GM19035 (cell line): ENCODE measurements around the gene PER3.

ENCODE experiments used
- ATAC-seq: cut with Tn5 transposase; IDR thresholded peaks from one replicate; pipeline ENCODE4 v1.9.1; 2021; ENCODE audit not compliant: unreplicated experiment

Gene PER3

DNA sequence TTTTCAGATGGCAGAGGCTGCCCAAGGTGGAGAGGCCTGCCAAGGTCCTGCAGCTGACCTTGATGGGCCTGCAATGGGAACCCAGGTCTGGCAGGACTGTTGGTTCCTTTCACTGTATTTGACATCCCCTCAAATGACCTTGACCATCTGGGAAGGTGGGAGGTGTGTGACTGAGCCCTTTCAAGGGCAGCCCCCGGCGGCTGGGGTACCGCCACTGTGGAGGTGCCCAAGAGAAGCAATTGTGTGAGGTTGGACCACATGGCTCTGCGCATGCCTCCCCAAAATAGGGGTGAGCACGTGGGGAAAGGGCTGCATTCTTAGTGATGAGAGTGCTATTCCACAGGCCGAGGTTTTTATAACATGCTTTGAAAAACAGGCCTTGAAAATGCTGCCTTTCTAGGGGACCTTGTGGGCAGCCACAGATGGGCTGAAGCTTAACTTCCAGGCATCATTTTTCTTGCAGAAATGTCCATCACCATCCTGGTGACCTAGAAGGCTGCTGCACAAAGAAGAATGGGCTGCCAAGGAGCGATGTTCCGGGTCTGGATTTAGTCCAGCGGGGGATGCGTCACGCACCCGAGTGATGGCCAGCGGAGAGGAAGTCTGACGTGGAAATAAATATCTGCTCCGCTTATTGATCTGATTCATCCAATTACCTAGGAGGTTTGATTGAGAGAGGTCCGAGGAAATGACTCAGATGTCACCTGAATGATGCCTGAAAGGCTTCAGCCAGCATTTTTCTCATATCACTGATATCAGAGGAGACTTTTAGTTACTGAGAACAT, 85.2 kb downstream of the PER3 start:
- ATAC-seq: no peak

GRCh38 chr1:7871136-7871535, 87.0 kb downstream of the PER3 start:
- ATAC-seq: no peak

DNA sequence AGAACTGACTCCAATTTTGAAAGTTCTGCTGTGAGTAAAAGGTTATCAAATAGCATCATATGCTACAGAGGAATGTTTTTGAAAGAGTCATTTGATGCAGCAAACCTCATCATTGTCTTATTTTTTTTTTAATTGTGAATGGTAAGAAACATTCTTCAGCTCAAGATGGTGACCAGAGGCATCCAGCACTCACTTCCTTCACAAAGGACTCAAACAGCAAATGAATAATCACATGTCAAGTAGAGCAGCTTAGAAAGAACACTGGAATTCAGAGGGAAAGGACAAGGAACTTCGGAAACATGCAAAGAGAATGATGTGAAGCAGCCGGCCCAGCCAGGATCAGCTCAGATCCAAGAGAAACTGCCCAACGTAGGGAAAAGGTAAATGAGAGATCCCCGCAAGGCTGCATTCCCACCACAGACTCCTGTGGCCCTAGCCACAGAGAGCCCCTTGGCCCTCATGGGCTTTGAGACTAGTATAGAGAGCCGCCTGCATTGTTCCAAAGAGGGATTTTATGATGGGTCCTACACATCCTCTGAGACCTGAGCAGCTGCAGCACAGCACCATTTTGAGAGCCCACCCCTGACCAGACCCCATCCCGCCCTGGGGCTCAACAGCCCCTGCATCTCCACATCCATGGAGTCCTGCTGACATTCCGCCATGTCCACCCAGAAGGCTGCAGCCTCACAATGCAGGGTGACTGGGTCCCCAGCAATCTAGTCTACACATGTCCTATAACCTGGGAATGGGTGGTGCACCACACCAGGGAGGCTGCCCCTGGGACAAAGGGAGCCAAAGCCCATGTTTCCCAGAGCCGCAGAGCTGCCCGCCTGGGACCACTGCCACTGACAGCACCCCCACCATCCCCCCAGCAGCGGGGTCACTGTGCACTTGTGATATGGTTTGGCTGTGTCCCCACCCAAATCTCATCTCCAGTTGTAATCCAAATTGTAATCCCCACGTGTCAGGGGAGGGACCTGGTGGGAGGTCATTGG, 90.0 kb downstream of the PER3 start:
- ATAC-seq: no peak

- no peak for ATAC-seq
These were observed 93.9 kb downstream of the PER3 start for GRCh38 chr1:7878027-7878426.

DNA sequence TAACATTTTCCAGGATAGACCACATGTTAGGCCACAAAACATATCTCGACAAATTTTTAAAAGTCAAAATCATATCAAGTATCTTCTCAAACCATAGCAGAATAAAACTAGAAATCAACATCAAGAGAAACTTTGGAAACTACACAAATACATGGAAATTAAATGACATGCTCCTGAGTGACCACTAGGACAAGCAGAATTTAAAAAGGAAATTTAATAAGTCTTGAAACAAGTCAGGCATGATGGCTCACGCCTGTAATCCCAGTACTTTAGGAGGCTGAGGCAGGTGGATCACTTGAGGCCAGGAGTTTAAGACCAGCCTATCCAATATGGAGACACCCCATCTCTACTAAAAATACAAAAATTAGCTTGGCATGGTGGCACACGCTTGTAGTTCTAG, 95.1 kb downstream of the PER3 start:
- no peak for ATAC-seq

DNA sequence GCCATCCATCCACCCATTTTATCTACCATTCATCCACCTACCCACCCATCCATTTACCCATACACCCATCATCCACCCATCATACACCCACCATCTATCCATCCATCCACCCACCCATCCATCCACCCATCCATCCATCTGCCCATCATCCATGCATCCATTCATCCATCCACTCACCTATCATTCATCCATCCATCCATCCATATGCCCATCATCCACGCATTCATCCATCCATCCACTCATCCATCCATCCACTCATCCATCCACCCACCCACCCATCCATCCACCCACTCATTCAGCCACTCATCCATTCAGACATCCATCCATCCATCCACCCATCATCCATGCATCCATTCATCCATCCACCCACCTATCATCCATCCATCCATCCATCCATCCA, 100.7 kb downstream of the PER3 start:
- ATAC-seq: no peak

GRCh38 chr1:7885513-7886404, 101.7 kb downstream of the PER3 start:
- ATAC-seq: no peak

GRCh38 chr1:7886405-7886745, 102.3 kb downstream of the PER3 start:
- no peak for ATAC-seq

DNA sequence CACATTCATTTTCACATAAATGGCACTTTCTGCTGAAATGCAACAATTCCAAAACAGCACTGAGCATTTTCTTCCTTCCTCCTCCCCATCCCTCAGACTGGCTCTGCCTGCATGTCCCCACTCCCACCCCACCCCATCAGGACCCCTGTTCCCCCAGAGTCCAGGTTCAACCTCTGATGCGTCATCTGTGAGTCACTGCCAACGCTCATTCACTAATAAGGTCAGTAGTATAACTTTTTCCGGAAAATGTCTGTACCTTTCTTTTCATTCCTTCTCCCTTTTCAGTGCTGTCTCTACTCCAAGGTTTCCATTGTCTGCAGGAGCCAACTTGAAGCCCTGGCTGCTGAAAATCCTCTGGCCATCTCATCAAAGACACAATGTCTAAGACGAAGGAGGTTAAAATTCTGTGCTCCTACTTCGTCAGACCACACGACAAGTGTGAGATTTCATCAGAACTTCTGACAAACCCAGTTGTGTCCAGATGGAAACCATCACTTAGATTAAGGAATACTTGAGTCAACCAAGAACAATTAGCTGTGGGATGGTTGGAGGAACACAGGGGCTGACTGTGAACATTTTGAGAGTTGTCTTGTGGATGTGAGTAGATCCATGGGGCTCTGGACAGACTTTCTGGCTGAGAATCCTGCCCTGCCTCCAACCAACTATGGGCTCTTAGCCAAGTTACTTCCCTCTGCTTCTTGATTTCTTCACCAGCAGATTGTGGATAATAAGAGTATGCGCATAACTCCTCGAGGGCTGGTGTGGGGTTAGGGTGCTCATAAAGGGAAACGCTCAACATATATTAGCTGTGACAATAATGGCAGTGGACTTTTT, 104.4 kb downstream of the PER3 start:
- ATAC-seq: no peak

- no peak for ATAC-seq
These were observed 106.8 kb downstream of the PER3 start for GRCh38 chr1:7890853-7891252.

DNA sequence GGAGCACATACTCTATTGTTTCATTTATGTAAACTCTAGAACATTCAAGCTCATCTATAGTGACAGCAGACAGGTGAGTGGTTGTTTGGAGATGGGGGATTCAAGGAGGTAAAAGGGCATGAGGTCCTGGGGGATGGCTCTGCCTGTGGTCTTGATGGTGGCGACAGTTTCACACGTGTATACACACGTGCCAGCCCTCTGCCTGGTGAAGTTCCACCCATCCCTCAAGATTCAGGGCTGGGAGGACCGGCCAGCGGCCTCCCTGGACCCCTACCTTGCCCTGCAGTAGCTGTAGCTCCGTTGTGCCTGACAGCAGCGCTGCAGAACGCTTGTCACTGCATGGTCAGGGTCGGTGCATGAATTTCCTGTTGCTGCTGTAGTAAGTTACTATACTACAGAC, 107.7 kb downstream of the PER3 start:
- no peak for ATAC-seq

DNA sequence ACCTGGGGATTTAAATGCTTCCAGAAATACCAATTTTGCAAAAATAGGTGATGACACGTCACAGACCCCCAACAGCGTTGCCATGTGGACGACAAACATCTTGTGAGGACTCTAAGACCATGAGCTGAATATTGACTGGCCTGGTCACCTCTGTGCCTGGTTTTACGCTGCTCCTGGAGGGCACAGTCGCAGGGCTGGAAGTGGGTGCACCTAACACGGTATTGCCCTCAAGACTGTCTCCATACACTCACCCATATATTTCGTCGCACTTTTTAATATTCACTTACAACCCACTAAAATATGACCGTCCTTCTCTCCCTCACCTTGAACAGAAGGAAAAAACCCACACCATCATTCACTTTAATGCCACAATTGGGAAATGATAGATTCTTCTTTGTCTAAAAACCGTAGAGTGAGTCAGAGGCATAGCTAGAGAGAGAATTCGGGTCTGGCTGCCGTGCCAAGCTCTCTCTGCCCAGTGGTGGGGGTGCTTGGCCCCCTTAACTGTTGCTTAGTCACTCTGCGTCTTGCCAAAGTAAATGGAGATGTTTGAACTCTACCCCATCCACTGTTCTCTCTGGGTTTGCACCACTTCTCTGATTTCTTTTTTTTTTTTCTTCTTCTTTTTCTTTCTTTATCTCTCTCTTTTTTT, 109.6 kb downstream of the PER3 start:
- ATAC-seq: no peak
